ENCODE data around the gene APH1B.

Gene APH1B

GRCh38 chr15:63238796-63239195 lies 38.6 kb upstream of the APH1B start:
- no peak overlapping the region for H3K4me3 ChIP-seq
- DNase-seq = peak in 1 of 2 donors; percentile 55
- peaks cover 0 to 28% (median 12%) of the 10 kb centered on the region in 4 donors for H3K4me1 ChIP-seq
- TF ChIP-seq CTCF (IDR thresholded peaks at IDR 0.05) = no peak
- no peaks in the 10 kb centered on the region for H3K9me3 ChIP-seq
- H3K27me3 ChIP-seq = no peaks in the 10 kb centered on the region
- no peak overlapping the region for H3K27ac ChIP-seq
- intact Hi-C loops (cut with DNase I; ENCODE audit: low total_unique reads) = no loop called here
- no peaks in the 10 kb centered on the region for H3K36me3 ChIP-seq

DNA sequence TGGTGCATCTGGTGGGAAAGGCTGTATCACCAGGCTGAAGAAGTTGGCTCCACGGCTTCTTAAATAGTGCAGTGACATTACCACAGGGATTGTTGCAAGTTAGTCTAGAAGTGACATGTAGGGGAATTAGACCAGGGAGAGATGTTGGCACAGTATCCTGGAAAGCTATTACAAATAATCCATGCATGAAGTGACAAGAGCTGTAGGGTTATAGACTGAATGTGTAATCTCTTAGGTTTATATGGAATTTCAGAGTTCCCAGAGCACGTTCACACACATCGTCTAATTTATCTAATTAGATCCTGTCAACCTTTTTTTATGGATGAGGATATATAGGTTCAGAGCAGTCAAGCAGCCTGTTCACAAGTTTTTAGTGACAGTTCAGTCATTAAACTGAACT lies 37.3 kb upstream of the APH1B start:
- Histone ChIP-seq H3K4me3 (no peak overlapping the region), H3K36me3 (no peaks in the 10 kb centered on the region), H3K27ac (no peak overlapping the region), H3K4me1 (peaks cover 0 to 24% (median 3%) of the 10 kb centered on the region in 4 donors), H3K9me3 (no peaks in the 10 kb centered on the region), H3K27me3 (no peaks in the 10 kb centered on the region)
- no peak for TF ChIP-seq CTCF (IDR thresholded peaks at IDR 0.05)
- DNase-seq = no peak
- intact Hi-C loops (cut with DNase I; ENCODE audit: low total_unique reads) = no loop called here

DNA sequence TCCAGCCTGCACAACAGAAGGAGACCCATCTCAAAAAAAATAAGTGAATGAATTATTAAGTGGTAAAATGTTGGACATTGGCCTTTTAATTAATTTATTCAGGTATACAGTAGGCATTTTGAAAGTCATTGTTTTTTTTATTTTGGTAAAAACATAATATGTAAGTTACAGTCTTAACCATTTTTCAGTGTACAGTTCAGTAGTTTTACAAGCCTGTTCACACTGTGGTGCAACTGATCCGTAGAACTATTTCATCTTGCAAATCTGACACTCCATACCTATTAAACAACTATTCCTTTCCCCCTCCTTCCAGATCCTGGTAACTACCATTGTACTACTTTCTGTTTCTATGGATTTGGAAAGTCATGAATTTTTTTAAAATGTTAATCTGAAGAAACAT lies 36.1 kb upstream of the APH1B start:
- no peak for DNase-seq
- Histone ChIP-seq H3K27ac (no peak overlapping the region), H3K27me3 (no peaks in the 10 kb centered on the region), H3K4me3 (no peak overlapping the region), H3K4me1 (peaks cover 0 to 24% (median 3%) of the 10 kb centered on the region in 4 donors), H3K9me3 (no peaks in the 10 kb centered on the region), H3K36me3 (peaks cover 0 to 6% (median 3%) of the 10 kb centered on the region in 3 donors)
- no peak for TF ChIP-seq CTCF (IDR thresholded peaks at IDR 0.05)
- intact Hi-C loops (cut with DNase I; ENCODE audit: low total_unique reads) = no loop called here

GRCh38 chr15:63243101-63243500 lies 34.3 kb upstream of the APH1B start:
- H3K27me3 ChIP-seq = no peaks in the 10 kb centered on the region
- H3K27ac ChIP-seq = peak overlapping the region; percentile 28 to 40
- no peak overlapping the region for H3K4me3 ChIP-seq
- no peak for TF ChIP-seq CTCF (IDR thresholded peaks at IDR 0.05)
- peak in 1 of 2 donors; percentile 52 for DNase-seq
- no peaks in the 10 kb centered on the region for H3K9me3 ChIP-seq
- intact Hi-C loops (cut with DNase I; ENCODE audit: low total_unique reads) = no loop called here
- peaks cover 0 to 38% (median 7%) of the 10 kb centered on the region in 4 donors for H3K4me1 ChIP-seq
- H3K36me3 ChIP-seq = peaks cover 0 to 9% (median 3%) of the 10 kb centered on the region in 3 donors

DNA sequence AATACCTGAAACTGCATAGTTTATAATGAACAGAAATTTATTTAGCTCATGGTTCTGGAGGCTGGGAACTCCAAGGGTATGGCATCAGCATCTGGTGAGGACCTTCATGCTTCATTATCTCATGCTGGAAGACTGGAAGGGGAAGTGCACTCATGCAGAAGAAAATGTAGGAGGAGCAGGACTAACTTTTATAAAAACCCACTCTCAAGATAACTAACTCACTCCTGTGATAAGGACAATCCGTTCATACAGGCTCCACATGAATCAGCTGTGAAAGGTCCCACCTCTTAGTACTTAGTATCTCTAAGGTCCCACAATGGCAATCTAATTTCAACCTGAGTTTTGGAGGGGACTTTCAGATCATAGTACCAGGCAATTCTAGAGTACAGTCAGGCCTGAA lies 33.6 kb upstream of the APH1B start:
- Histone ChIP-seq H3K27me3 (no peaks in the 10 kb centered on the region), H3K4me1 (peaks cover 0 to 31% (median 7%) of the 10 kb centered on the region in 4 donors), H3K36me3 (peaks cover 0 to 9% (median 3%) of the 10 kb centered on the region in 3 donors), H3K27ac (peak overlapping the region; percentile 28 to 40), H3K9me3 (no peaks in the 10 kb centered on the region), H3K4me3 (no peak overlapping the region)
- no peak for DNase-seq
- intact Hi-C loops (cut with DNase I; ENCODE audit: low total_unique reads) = no loop called here
- no peak for TF ChIP-seq CTCF (IDR thresholded peaks at IDR 0.05)

DNA sequence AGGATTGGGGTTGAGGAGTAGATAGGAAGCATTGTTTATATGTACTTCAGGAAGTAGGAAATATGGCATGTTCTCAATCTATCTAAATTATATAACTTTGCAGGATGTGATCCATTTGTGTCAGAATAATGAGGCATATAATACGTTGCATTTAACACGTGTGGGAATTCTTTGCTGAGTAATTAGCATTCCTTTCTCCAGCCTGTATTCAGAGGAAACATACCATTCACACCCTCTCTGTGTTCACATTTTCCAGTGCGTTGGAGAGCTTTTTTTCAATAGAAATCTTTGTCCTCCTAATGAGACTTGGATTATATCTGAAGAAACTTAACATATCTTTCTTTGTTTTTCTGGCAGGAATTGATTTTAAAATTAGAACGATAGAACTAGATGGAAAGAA lies 33.0 kb upstream of the APH1B start:
- no peaks in the 10 kb centered on the region for H3K9me3 ChIP-seq
- H3K27me3 ChIP-seq = no peaks in the 10 kb centered on the region
- H3K4me1 ChIP-seq = peaks cover 0 to 25% (median 5%) of the 10 kb centered on the region in 4 donors
- no peak for TF ChIP-seq CTCF (IDR thresholded peaks at IDR 0.05)
- H3K36me3 ChIP-seq = peaks cover 0 to 9% (median 3%) of the 10 kb centered on the region in 3 donors
- H3K4me3 ChIP-seq = no peak overlapping the region
- peak overlapping the region; percentile 27 to 40 for H3K27ac ChIP-seq
- DNase-seq = no peak
- intact Hi-C loops (cut with DNase I; ENCODE audit: low total_unique reads) = no loop called here
